NOMO-1 (cell line): Measurements from ENCODE around the gene CHCHD5.
"Not testable (repeated sequence)": the region's sequence is repeated elsewhere in the genome, so short reads cannot be mapped to it uniquely, and the experiment has no call there.

Experiments used
- DNase-seq, 2 experiments: peaks; one replicate each; lab custom pipeline; 2025; ENCODE audit not compliant: unreplicated experiment in 2 of 2; lab: John Stamatoyannopoulos, UW

The CHCHD5 gene

GRCh38 chr2:112585873-112586464 lies 1.6 kb downstream of the CHCHD5 start:
- DNase-seq, result no peak

DNA sequence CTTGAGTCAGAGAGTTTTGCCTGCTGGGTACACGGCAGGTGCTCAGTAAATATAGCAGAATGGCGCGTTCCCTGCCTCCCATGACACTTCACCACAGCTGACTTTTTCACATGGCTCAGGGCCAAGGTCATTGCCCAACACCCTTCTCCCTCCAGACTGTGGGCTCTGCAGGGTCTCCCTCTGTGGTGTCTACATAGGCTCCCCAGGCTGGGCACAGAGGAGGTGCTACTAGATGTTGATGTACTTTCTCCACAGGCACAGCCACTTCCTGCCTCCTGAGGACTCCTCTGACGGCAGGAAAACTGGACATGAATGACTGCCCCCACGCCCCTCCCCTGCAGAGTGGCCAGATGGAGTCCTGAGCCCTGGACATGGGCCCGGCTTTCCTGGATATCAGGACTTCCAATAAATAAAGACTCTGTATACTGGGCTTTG lies 4.2 kb downstream of the CHCHD5 start:
- no peak for DNase-seq

DNA sequence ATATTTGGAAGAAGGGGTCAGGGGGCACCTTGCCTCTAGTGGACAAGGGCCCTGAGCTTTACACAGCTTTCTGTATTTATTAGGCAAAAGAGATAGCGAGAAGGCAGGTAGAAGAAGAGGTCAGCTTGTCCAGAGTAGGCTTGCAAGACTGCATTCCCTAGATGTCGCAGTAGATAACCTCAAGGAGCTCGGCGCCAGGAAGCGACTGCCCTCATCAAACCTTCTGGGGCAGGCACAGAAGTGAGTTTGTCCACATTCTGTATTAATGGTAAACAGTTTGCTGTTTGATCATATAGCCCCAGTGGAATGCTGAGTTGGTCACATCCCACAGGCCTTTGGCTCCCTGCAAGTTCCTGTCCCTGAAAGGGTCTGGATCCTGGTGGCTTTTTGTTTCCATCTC lies 7.0 kb downstream of the CHCHD5 start:
- DNase-seq, result no peak

DNA sequence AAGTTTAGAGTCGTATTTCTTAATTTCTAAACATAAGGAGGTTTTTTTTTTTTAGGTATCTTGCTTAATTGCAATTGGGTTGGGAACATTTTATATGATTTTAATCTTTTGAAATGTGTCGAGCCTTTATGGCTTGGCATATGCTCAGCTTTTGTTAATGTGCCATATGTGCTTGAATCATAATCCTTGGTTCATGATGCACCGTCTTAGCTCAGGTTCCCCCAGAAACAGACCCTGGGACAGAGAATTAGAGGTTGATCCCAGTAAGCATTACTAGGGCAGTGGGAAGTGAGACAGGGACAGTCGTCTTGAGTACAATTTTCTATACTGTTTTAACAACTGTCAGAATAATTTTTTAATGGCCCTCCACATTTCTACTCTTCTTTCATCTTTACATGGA lies 9.3 kb downstream of the CHCHD5 start:
- DNase-seq, result no peak

DNA sequence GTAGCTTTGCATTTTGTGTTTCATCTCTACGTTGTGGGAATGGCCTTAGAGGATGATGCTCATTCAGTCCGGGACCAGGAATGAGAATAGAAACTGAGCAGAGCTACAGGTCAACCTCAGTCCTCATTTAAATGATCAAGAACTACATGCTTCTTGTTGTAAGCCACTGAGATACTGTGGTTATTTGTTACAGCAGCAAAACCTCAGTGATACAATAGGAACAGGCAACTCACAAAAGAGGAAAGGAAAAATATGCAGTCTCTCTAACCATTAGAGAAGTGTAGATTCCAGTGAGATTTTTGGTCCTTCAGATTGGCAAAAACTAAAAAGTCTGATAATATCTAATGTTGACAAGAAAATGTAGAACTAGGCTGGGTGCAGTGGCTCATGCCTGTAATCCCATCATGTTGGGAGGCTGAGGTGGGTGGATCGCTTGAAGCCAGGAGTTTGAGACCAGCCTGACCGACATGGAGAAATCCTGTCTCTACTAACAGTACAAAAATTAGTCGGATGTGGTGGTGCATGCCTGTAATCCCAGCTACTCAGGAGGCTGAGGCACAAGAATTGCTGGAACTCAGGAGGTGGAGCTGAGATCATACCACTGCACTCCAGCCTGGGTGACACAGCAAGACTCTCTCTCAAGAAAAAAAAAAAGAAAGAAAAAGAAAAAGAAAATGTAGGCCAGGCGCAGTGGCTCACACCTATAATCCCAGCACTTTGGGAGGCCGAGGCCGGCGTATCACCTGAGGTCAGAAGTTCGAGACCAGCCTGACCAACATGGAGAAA lies 13.3 kb downstream of the CHCHD5 start:
- DNase-seq, result no peak

DNA sequence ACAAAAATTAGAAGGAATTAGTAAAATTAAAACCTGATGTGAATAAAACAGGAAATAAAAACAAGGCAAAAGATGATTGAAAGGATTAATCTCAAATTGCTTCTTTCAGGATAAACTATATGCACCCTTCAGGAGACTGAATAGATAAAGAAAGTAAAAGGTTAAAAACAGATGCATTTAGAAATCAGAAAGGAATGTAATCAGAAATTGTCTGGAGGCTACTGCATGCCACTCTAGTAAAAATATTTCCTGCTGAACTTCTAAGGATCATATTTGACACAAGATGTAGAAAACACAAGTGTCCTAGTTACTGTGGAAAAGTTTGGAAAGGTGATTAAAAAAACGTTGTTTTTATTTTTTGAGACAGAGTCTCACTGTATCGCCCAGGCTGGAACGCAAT lies 16.2 kb downstream of the CHCHD5 start:
- DNase-seq, result no peak

DNA sequence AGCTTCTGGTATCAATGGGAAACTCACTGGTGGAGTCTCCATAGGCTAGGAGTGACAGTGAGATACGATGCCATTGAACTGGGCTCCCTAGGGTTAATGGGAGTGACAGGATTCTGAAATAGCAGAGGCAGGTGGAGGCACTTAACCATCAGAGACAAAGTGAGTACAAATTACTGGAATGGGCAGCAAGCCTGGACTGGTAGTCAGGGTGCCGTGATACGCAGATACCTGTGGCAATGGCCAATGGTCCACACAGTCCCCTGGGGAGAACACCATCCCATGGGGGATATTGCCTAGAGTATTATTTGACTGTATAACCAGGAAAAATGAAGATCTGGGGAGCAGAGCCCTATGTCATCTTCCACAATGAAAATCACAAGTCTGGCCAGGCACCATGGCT lies 17.3 kb downstream of the CHCHD5 start:
- no peak for DNase-seq

GRCh38 chr2:112602917-112603316 lies 18.5 kb downstream of the CHCHD5 start:
- no peak for DNase-seq

DNA sequence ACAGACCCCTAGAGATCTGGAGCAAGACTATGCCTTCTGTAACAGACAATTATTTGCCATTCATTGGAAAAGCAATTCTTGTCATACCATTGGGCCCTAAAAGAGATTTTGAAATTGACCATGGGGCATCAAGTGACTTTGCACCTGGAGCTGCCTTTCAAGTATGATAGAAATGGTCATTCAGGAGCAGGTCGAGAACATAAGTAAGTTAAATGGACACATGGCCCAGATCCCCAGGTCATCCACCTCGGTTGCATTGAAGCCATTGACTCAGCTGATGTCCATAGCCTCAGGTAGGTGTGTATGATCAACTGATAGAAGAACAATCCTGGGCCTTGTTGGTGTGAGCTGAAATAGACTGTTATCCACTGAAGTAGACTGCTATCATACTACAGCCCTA lies 19.3 kb downstream of the CHCHD5 start:
- DNase-seq, result no peak

- DNase-seq, result no peak
Measured at GRCh38 chr2:112604952-112605351, 20.5 kb downstream of the CHCHD5 start.

GRCh38 chr2:112605926-112606325 lies 21.5 kb downstream of the CHCHD5 start:
- no peak for DNase-seq

- DNase-seq, result no peak
Measured at GRCh38 chr2:112606547-112606946, 22.1 kb downstream of the CHCHD5 start.

DNA sequence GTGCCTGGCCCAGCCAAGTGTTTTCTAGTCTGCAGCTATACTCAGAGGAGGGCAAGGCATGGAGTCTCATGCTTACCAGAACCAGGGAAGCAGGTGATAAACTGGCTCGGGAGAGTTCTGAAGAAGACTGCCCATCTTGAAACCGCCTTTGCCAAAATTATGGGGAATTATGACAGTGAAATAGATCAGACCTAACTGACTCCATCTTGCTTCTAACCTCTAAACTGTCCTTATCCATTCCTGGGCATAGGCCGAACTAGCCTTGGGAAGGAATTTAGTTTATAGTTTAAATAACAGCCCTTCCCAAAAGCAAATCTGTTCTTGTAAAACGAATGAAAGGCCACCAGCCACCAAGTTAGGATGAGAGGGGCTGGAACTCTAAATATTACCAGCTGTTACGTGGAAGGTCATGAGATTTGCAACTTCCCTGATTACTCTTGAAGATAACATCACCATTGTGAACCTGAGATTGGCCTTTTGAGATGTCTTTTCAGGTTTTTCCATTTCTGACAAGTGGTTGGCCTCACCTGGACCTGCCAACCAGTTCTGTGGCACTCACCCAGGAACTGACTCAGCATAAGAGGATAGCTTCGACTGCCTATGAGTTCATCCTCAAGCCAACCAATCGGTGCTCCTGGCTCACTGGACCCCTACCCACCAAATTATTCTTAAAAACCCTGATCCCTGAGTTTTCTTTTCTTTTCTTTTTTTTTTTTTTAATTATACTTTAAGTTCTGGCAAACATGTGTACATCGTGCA lies 23.4 kb downstream of the CHCHD5 start:
- DNase-seq, result no peak

DNA sequence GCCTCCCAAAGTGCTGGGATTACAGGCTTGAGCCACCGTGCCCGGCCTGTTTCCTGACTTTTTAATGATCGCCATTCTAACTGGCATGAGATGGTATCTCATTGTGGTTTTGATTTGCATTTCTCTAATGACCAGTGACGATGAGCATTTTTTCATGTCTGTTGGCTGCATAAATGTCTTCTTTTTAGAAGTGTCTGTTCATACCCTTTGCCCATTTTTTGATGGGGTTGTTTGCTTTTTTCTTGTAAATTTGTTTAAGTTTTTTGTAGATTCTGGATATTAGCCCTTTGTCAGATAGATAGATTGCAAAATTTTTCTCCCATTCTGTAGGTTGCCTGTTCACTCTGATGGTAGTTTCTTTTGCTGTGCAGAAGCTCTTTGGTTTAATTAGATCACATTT lies 24.9 kb downstream of the CHCHD5 start:
- not testable (repeated sequence) for DNase-seq

- not testable (repeated sequence) for DNase-seq
Measured at GRCh38 chr2:112612283-112612682, 27.9 kb downstream of the CHCHD5 start.

- DNase-seq, result no peak
Measured at GRCh38 chr2:112614201-112614840, 29.9 kb downstream of the CHCHD5 start.

GRCh38 chr2:112615051-112615450 lies 30.6 kb downstream of the CHCHD5 start:
- no peak for DNase-seq

DNA sequence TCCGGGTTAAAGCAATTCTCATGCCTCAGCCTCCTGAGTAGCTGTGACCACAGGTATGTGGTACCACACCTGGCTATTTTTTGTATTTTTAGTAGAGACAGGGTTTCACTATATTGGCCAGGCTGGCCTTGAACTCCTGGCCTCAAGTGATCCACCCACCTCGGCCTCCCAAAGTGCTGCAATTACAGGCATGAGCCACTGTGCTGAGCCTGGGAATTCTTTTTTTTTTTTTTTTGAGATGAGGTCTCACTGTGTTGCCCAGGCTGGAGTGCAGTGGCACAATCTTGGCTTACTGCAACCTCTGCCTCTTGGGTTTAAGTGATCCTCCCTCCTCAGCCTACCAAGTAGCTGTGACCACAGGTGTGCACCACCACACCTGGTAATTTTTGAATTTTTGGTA lies 31.4 kb downstream of the CHCHD5 start:
- DNase-seq, result not testable (repeated sequence)

GRCh38 chr2:112618383-112618782 lies 34.0 kb downstream of the CHCHD5 start:
- peak in 1 of 2 experiments; percentile 36 for DNase-seq

DNA sequence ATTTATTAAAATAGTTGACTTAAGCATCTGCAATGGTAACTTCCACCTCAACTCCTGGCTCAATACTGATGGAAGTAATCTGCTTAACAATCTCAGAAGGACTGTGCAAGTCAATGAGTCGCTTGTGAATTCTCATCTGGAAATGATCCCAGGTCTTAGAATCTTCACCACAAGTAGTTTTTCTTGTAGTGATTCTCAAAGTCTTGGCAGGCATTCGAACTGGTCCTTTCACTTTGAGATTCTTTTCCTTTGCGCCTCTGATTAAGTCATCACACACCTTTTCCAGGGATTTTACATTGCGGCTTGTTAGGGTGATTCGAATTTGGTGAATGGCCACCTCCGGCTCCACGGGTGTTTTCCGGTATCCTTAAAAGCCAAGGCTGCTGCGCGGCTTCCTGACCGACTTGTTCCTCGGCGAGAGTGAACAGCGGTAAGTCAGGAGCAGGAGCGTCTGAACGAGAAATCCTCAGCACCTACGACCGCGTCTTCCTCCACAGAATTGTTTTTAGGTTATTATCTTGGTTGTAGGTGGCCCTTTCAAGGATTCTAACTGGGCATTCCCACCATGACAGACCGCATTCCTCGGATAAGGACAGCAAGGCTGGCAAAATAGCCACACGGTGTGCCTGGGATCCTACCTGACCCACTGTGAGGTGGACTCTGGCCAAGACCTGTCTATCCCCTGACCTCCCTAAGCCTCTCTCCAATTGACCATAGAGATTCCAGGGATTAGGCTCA lies 37.5 kb downstream of the CHCHD5 start:
- DNase-seq, result no peak

GRCh38 chr2:112622528-112622849 lies 38.1 kb downstream of the CHCHD5 start:
- peak in 1 of 2 experiments; percentile 14 for DNase-seq
